T-cell (primary cell): Measurements from ENCODE around the gene NEMP2. TPM values are rescaled to one million over a fixed set of nuclear protein-coding genes. Genes with fewer than 3 reads are reported as not detected.

Source experiments
- ATAC-seq, 4 experiments: fragments of 200-7000 bp in 3 of 4; fragments of 150-1000 bp in 1 of 4; cut with Tn5 transposase; replicated peaks in 1 of 4; 1 replicate in 3 of 4; 2 replicates in 1 of 4; pipeline ENCODE4 v1.10.0; 2021; ENCODE audit warnings: moderate library complexity in 3 of 4, mild to moderate bottlenecking in 2 of 4, moderate number of reproducible peaks in 1 of 4
- CTCF ChIA-PET, 2 donors: fragments of 300-600 bp; sonication (Branson Sonifier 250); formaldehyde crosslinking; loops; one replicate each; lab custom pipeline; 2022; ENCODE audit warnings: antibody characterized with exemption in 2 of 2; lab: Charles Lee
- POLR2A ChIA-PET, 2 donors: fragments of 300-600 bp; sonication (Branson Sonifier 250); formaldehyde crosslinking; loops; one replicate each; lab custom pipeline; 2022; ENCODE audit warnings: antibody characterized with exemption in 2 of 2; lab: Charles Lee
- DNase-seq, 35 experiments: peaks; one replicate each; pipeline versions ENCODE4 v3.0.0 to v3.0.0-alpha.2; 2013 to 2023
- H3K27ac ChIP-seq: one replicate; pipeline ENCODE4 v1.5.1; 2013; ENCODE audit warnings: low read length
- H3K27me3 ChIP-seq, 2 experiments: replicated peaks in 1 of 2; 1 replicate in 1 of 2; 2 replicates in 1 of 2; pipeline versions ENCODE4 v1.6.1 to v1.7.0; 2013; ENCODE audit warnings: low read length in 1 of 2, mixed read lengths in 1 of 2; ENCODE audit not compliant: control insufficient read depth in 2 of 2, insufficient read depth in 2 of 2; ENCODE audit errors: extremely low read depth in 1 of 2
- H3K36me3 ChIP-seq, 2 donors: 1 replicate in 1 of 2; 2 replicates in 1 of 2; pipeline versions ENCODE4 v1.6.1 to v1.7.0; 2013; ENCODE audit warnings: low read length in 1 of 2; ENCODE audit not compliant: control insufficient read depth in 2 of 2, insufficient read depth in 1 of 2; ENCODE audit errors: extremely low read depth in 1 of 2
- H3K4me1 ChIP-seq, 2 experiments: 1 replicate in 1 of 2; 2 replicates in 1 of 2; pipeline versions ENCODE4 v1.6.1 to v1.7.0; 2013; ENCODE audit warnings: low read length in 2 of 2, mixed read lengths in 1 of 2; ENCODE audit not compliant: insufficient read depth in 2 of 2, control insufficient read depth in 1 of 2; ENCODE audit errors: extremely low read depth in 1 of 2
- H3K4me3 ChIP-seq, 2 donors: 1 replicate in 1 of 2; 2 replicates in 1 of 2; pipeline versions ENCODE4 v1.5.1 to v1.7.0; 2013; ENCODE audit warnings: mild to moderate bottlenecking in 2 of 2, low read length in 1 of 2, moderate library complexity in 1 of 2; ENCODE audit not compliant: control insufficient read depth in 1 of 2; ENCODE audit errors: extremely low read depth in 1 of 2
- H3K9me3 ChIP-seq: 2 replicates; pipeline ENCODE4 v1.7.0; 2013
- H3K27ac Mint-ChIP-seq, 2 donors: one replicate each; pipeline ENCODE4 v1.8.0; 2020 to 2021; ENCODE audit warnings: mild to moderate bottlenecking in 2 of 2, mixed read lengths in 2 of 2
- H3K27me3 Mint-ChIP-seq, 2 donors: one replicate each; pipeline ENCODE4 v1.8.0; 2021 to 2022; ENCODE audit warnings: mixed read lengths in 2 of 2
- H3K36me3 Mint-ChIP-seq: one replicate; pipeline ENCODE4 v1.8.0; 2021; ENCODE audit warnings: mixed read lengths
- H3K4me1 Mint-ChIP-seq, 3 donors: one replicate each; pipeline ENCODE4 v1.8.0; 2020 to 2022; ENCODE audit warnings: mixed read lengths in 3 of 3, mild to moderate bottlenecking in 1 of 3
- H3K4me3 Mint-ChIP-seq, 3 donors: one replicate each; pipeline ENCODE4 v1.8.0; 2020 to 2022; ENCODE audit warnings: mild to moderate bottlenecking in 3 of 3, mixed read lengths in 3 of 3, moderate library complexity in 3 of 3
- H3K9me3 Mint-ChIP-seq, 3 donors: one replicate each; pipeline ENCODE4 v1.8.0; 2020 to 2022; ENCODE audit warnings: mixed read lengths in 3 of 3
- WGBS: methylation state at CpG from one replicate; pipeline ENCODE4 v1.1.5; 2013; ENCODE audit warnings: missing lambda C conversion rate; ENCODE audit not compliant: insufficient coverage; 5-methylcytosine and 5-hydroxymethylcytosine counted together
- total RNA-seq, 35 experiments: library from RNA in 6 of 35; stranded (reverse) in 6 of 35; fragments of 120-200 nt in 1 of 35; gene quantifications; one replicate each; pipeline versions ENCODE4 v1.2.1 to v1.2.4 and lab custom pipeline; 2013 to 2026

The NEMP2 gene
- total RNA-seq, 5 donors from 2014 or later (not counting 1 experiment from before 2014, with no cell fraction given): 11.1 to 16.2 (median 15.3) TPM

DNA sequence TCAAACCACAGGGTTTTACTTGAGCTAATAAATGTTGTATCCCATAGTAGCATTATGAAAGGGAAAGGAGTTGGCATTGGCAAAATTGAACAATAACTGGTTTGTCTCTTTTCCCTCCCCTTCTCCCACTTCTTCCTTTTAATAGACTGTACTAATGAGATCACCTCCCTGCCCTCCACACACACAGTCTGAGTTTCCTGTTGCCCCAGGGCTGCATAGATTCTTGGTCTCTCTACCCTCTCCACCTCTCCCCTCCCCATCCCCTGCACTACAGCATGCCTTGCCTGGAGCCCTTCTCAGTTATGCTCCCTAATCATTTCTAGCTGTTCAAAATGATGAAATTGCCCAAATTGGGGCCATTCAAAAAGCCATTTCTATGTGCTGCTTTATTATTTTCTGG, 37.2 kb upstream of the NEMP2 start:
- DNase-seq: no peak
- H3K4me3 Mint-ChIP-seq: no peak overlapping the region
- H3K4me1 Mint-ChIP-seq: peaks cover 13 to 25% (median 14%) of the 10 kb centered on the region in 3 donors
- ATAC-seq: no peak
- H3K4me1 ChIP-seq: peaks cover 0 to 13% of the 10 kb centered on the region in 2 experiments
- H3K36me3 Mint-ChIP-seq: peaks cover 9% of the 10 kb centered on the region
- H3K9me3 ChIP-seq: no peaks in the 10 kb centered on the region
- ChIA-PET CTCF (interaction anchor here in 1 of 2 donors (1.5 kb wide), 1 partner anchor 9 kb away, joined by 3 read pairs; no protein-coding TSS in a partner anchor), POLR2A (interaction anchor here in 1 of 2 donors (0.8 kb wide), 1 partner anchor 10 kb away, joined by 4 read pairs; no protein-coding TSS in a partner anchor)
- no peaks in the 10 kb centered on the region for H3K27me3 Mint-ChIP-seq
- H3K4me3 ChIP-seq: no peak overlapping the region
- H3K36me3 ChIP-seq: no peaks in the 10 kb centered on the region
- peaks cover 9 to 13% (median 11%) of the 10 kb centered on the region in 3 donors for H3K9me3 Mint-ChIP-seq
- H3K27ac ChIP-seq: no peak overlapping the region
- no peaks in the 10 kb centered on the region for H3K27me3 ChIP-seq
- no peak overlapping the region for H3K27ac Mint-ChIP-seq

DNA sequence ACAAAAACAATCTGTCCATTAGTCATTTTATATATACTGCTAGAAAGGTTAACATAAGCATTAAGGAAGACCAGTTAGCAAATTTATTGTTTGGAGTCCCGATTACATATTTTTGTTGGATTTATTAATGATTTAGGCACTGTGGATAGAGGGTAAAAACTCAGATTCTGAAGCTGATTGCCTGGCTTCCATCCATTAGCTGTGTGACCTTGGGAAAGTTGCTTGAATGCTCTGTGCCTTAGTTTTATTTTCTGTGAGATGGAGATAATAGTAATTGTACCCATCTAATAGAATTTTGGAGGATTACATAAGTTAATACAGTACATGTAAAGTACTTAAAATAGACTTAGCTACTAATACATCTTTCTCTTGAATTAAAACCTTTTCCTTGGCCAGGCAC, 36.3 kb upstream of the NEMP2 start:
- Mint-ChIP-seq H3K9me3 (peaks cover 9 to 14% (median 12%) of the 10 kb centered on the region in 3 donors), H3K27me3 (no peaks in the 10 kb centered on the region), H3K4me3 (no peak overlapping the region), H3K4me1 (peaks cover 9 to 18% (median 10%) of the 10 kb centered on the region in 3 donors), H3K27ac (no peak overlapping the region), H3K36me3 (peaks cover 9% of the 10 kb centered on the region)
- WGBS: no CpG with 5 or more reads among the region's 1 CpG
- ChIA-PET POLR2A (interaction anchor here in 1 of 2 donors (0.8 kb wide), 1 partner anchor 10 kb away, joined by 4 read pairs; no protein-coding TSS in a partner anchor), CTCF (interaction anchor here in 1 of 2 donors (1.5 kb wide), 1 partner anchor 8 kb away, joined by 3 read pairs; no protein-coding TSS in a partner anchor)
- H3K4me1 ChIP-seq: peaks cover 0 to 10% of the 10 kb centered on the region in 2 experiments
- H3K27ac ChIP-seq: no peak overlapping the region
- ATAC-seq (no peak), DNase-seq (no peak)
- H3K4me3 ChIP-seq: no peak overlapping the region
- no peaks in the 10 kb centered on the region for H3K9me3 ChIP-seq
- no peaks in the 10 kb centered on the region for H3K27me3 ChIP-seq
- H3K36me3 ChIP-seq: no peaks in the 10 kb centered on the region

- peaks cover 9 to 14% (median 12%) of the 10 kb centered on the region in 3 donors for H3K9me3 Mint-ChIP-seq
- Histone ChIP-seq H3K36me3 (no peaks in the 10 kb centered on the region), H3K9me3 (no peaks in the 10 kb centered on the region), H3K27me3 (no peaks in the 10 kb centered on the region), H3K27ac (no peak overlapping the region), H3K4me3 (no peak overlapping the region), H3K4me1 (peaks cover 0 to 5% of the 10 kb centered on the region in 2 experiments)
- H3K4me1 Mint-ChIP-seq: peaks cover 4 to 11% (median 5%) of the 10 kb centered on the region in 3 donors
- POLR2A ChIA-PET: no interaction called here
- CTCF ChIA-PET: interaction anchor here in 1 of 2 donors (0.6 kb wide), 1 partner anchor 390 kb away, joined by 3 read pairs; no protein-coding TSS in a partner anchor
- no peak for ATAC-seq
- no peak for DNase-seq
- no peaks in the 10 kb centered on the region for H3K27me3 Mint-ChIP-seq
- H3K36me3 Mint-ChIP-seq: peaks cover 9% of the 10 kb centered on the region
- no peak overlapping the region for H3K4me3 Mint-ChIP-seq
- H3K27ac Mint-ChIP-seq: no peak overlapping the region
- 80% methylated on average over 1 of the region's 2 CpGs for WGBS
Measured at GRCh38 chr2:190569994-190570755, 35.7 kb upstream of the NEMP2 start.

DNA sequence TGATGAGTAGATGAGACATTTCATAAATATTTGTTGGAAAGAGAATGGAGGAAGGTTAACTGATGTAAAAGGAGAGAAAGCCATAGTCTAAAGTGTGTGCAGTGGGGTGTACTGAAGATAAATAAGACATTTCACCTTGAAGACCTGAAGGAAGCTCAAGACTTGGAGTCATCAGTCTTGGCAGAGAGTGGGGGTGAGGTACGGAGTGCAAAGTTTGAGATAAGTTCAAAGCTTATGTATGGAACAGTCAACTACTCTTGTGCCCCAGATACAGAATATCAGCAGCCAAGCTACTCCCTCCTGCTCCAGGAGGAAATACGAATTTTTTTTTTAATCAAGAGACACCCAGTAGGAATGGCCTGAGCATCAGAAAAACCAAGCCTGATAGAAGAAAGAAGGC, 30.3 kb upstream of the NEMP2 start:
- Mint-ChIP-seq H3K27me3 (no peaks in the 10 kb centered on the region), H3K4me1 (peaks cover 13 to 19% (median 13%) of the 10 kb centered on the region in 3 donors), H3K4me3 (no peak overlapping the region), H3K27ac (no peak overlapping the region), H3K9me3 (peaks cover 9 to 16% (median 14%) of the 10 kb centered on the region in 3 donors), H3K36me3 (peaks cover 9% of the 10 kb centered on the region)
- no peaks in the 10 kb centered on the region for H3K36me3 ChIP-seq
- no CpG with 5 or more reads among the region's 2 CpGs for WGBS
- DNase-seq: no peak
- CTCF ChIA-PET: interaction anchor here in 1 of 2 donors (0.6 kb wide), 1 partner anchor 937 kb away, joined by 3 read pairs; no protein-coding TSS in a partner anchor
- no peak for ATAC-seq
- peaks cover 3 to 7% of the 10 kb centered on the region in 2 experiments for H3K4me1 ChIP-seq
- H3K9me3 ChIP-seq: no peaks in the 10 kb centered on the region
- POLR2A ChIA-PET: interaction anchor here in 1 of 2 donors (0.6 kb wide), 1 partner anchor 10 kb away, joined by 5 read pairs; no protein-coding TSS in a partner anchor
- no peak overlapping the region for H3K4me3 ChIP-seq
- H3K27me3 ChIP-seq: no peaks in the 10 kb centered on the region
- H3K27ac ChIP-seq: no peak overlapping the region

DNA sequence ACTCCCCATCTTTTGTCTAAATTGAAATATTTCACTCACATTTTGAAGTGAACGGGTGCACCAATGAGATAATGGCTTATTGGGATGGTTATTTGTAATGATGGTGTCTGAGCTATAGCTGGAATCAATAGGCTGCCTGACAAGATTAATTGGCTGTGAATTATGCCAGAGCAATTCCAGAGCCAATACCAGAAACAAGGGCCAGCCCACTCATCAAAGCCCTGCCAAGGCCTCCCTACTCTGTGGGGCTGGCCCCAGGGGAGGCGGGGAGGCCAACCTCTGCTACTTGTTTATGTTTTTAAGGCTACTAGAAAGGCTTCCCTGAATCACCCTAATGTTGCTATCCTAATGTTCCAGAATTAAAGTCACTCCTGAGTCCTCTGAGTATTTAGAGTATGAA, 29.1 kb upstream of the NEMP2 start:
- CTCF ChIA-PET: no interaction called here
- WGBS: no CpG with 5 or more reads among the region's 2 CpGs

GRCh38 chr2:190563109-190563508, 28.6 kb upstream of the NEMP2 start:
- Histone ChIP-seq H3K27me3 (no peaks in the 10 kb centered on the region), H3K4me1 (peaks cover 3 to 7% of the 10 kb centered on the region in 2 experiments), H3K27ac (no peak overlapping the region), H3K4me3 (no peak overlapping the region), H3K9me3 (no peaks in the 10 kb centered on the region), H3K36me3 (no peaks in the 10 kb centered on the region)
- ATAC-seq: peak; percentile 41 to 71 (median 55)
- WGBS: 16% methylated on average over 4 of the region's 8 CpGs
- H3K27me3 Mint-ChIP-seq: no peaks in the 10 kb centered on the region
- CTCF ChIA-PET: interaction anchor here in 1 of 2 donors (1.3 kb wide), 1 partner anchor 9 kb away, joined by 3 read pairs; no protein-coding TSS in a partner anchor
- H3K36me3 Mint-ChIP-seq: peaks cover 9% of the 10 kb centered on the region
- no peak overlapping the region for H3K4me3 Mint-ChIP-seq
- POLR2A ChIA-PET: interaction anchor here (0.6 to 0.8 kb wide), 3 partner anchors 15 to 377 kb away, joined by 3 to 4 read pairs (median 3); no protein-coding TSS in a partner anchor
- peaks cover 8 to 16% (median 13%) of the 10 kb centered on the region in 3 donors for H3K9me3 Mint-ChIP-seq
- peak in 7 of 35 experiments; percentile 6 to 21 (median 12) for DNase-seq
- peak overlapping the region in 1 of 2 donors; percentile 36 for H3K27ac Mint-ChIP-seq
- peaks cover 13 to 19% (median 13%) of the 10 kb centered on the region in 3 donors for H3K4me1 Mint-ChIP-seq

More for the DNA sequence above, 29.1 kb upstream of the NEMP2 start:
- H3K9me3 Mint-ChIP-seq: peaks cover 9 to 16% (median 14%) of the 10 kb centered on the region in 3 donors
- no peak for ATAC-seq
- no peak overlapping the region for H3K4me3 ChIP-seq
- no peaks in the 10 kb centered on the region for H3K36me3 ChIP-seq
- no peak overlapping the region for H3K27ac ChIP-seq
- no peaks in the 10 kb centered on the region for H3K27me3 ChIP-seq
- H3K27me3 Mint-ChIP-seq: no peaks in the 10 kb centered on the region
- peaks cover 13 to 19% (median 13%) of the 10 kb centered on the region in 3 donors for H3K4me1 Mint-ChIP-seq
- no peak for DNase-seq
- peaks cover 3 to 7% of the 10 kb centered on the region in 2 experiments for H3K4me1 ChIP-seq
- peaks cover 9% of the 10 kb centered on the region for H3K36me3 Mint-ChIP-seq
- H3K27ac Mint-ChIP-seq: no peak overlapping the region
- H3K9me3 ChIP-seq: no peaks in the 10 kb centered on the region
- no peak overlapping the region for H3K4me3 Mint-ChIP-seq
- POLR2A ChIA-PET: no interaction called here
